Coronary artery (tissue), 2 donors: ENCODE data around the gene STX2.
"Not testable (repeated sequence)": the region's sequence is repeated elsewhere in the genome, so short reads cannot be mapped to it uniquely, and the experiment has no call there.

Experiments used
- DNase-seq: peaks from one replicate; pipeline ENCODE4 v3.0.0-alpha.2; 2017; ENCODE audit warnings: low spot score
- H3K27ac ChIP-seq, 2 donors: fragments of 200-600 bp; sonication (generic); one replicate each; pipeline ENCODE4 v1.5.1; 2016 to 2019
- H3K4me3 ChIP-seq: fragments of 200-600 bp; sonication (generic); 2 replicates; pipeline ENCODE4 v1.5.1; 2016; ENCODE audit warnings: mild to moderate bottlenecking, moderate library complexity
- CTCF ChIP-seq: fragments of 200-600 bp; sonication (generic); IDR thresholded peaks from one replicate; pipeline ENCODE4 v1.5.1; 2019; ENCODE audit warnings: antibody characterized with exemption

The STX2 gene

DNA sequence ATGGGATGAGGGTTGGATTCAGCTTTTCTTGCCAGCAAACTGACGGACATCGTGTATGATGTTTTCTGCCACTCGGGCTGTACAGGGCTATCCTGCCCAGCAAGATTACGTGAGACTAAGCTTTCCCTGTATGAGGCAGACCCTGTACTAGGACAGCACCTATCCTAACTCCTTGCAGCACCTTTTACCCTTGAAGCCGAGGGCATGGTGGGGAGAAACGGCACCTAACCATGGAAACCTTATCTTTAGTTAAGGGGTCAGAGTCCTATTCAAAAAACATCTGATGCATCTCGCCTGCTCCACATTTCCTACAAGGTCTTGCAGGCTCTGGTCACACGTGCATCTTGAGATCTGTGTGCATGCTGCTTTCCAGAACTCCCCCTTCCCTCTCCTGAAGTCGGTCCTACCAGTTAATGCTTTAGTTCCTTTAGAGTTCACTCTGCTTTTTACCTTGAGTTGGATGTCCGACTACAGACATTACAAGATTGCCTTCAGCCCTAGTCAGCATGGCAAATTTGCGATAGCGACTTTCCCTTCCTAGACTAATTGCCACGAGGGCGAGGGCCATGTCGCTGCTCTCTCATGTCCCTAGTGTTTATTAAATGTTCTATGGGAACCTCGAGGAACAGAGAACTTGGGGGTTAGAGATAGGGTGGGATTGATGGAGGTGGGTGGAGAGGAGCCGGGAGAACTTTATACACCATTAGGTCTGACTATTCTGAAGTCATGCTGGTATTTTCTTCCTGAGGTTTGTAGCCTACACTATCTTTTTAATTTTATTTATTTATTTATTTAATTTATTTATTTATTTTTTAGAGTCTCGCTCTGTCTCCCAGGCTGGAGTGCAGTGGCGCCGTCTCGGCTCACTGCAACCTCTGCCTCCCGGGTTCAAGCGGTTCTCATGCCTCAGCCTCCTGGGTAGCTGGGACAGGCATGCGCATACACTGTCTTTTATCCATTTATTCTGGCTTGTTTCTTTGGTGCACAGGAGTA, 39.4 kb upstream of the STX2 start:
- Histone ChIP-seq H3K27ac (no peak overlapping the region), H3K4me3 (no peak overlapping the region)
- DNase-seq = no peak
- no peak for TF ChIP-seq CTCF

DNA sequence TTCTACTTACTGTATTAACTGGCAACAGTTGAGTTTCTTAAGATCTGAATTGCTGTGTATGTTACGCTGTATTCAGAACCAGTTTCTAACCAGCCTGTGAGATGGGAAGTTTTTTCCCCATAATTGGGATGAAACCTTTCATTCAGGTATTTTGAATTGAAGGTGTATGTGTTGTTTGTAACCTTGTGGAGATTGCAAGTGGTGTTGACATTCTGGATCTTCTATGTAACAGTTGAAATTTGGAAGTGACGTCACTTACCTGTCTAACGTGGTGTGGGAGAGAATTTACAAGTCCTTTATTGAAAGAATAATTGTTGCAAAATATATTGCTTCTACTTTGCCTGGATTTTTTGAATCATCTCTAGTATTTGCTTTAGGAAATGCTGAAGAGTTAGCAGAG, 38.3 kb upstream of the STX2 start:
- no peak for DNase-seq
- Histone ChIP-seq H3K4me3 (no peak overlapping the region), H3K27ac (no peak overlapping the region)
- TF ChIP-seq CTCF = no peak

GRCh38 chr12:130876758-130877157, 37.7 kb upstream of the STX2 start:
- no peak overlapping the region for H3K27ac ChIP-seq
- TF ChIP-seq CTCF = no peak
- H3K4me3 ChIP-seq = no peak overlapping the region
- DNase-seq = no peak

GRCh38 chr12:130876297-130876696, 37.2 kb upstream of the STX2 start:
- DNase-seq = no peak
- Histone ChIP-seq H3K4me3 (no peak overlapping the region), H3K27ac (no peak overlapping the region)
- TF ChIP-seq CTCF = no peak

GRCh38 chr12:130875708-130876107, 36.7 kb upstream of the STX2 start:
- H3K27ac ChIP-seq, DNase-seq: not testable (repeated sequence)

DNA sequence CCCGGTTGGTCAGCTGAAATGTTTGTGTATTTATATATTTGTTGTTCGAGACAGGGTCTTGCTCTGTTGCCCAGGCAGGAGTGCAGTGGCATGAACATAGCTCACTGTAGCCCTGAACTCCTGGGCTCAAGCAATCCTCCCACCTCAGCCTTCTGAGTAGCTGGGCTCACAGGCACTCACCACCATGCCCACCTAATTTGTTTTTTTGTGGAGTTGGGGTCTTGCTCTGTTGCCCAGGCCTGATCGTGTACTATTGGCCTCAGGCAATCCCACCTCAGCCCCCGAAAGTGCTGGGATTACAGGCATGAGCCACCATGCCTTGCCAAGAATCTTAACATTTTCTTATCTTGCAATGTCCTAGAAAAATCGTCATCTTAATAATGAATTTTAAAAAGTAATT, 36.1 kb upstream of the STX2 start:
- H3K4me3 ChIP-seq = no peak overlapping the region
- no peak for TF ChIP-seq CTCF
- H3K27ac ChIP-seq = no peak overlapping the region
- DNase-seq = no peak

More at GRCh38 chr12:130875708-130876107, 36.7 kb upstream of the STX2 start:
- not testable (repeated sequence) for H3K4me3 ChIP-seq

- Histone ChIP-seq H3K27ac (no peak overlapping the region), H3K4me3 (no peak overlapping the region)
- DNase-seq = no peak
- no peak for TF ChIP-seq CTCF
Observed at GRCh38 chr12:130874696-130875095, 35.6 kb upstream of the STX2 start.
